H9 (cell line): ENCODE data around the gene CYP39A1. TPM values are rescaled to one million over a fixed set of nuclear protein-coding genes. Genes with fewer than 3 reads are reported as not detected.

Experiments
- DNase-seq: peaks from one replicate; pipeline ENCODE4 v3.0.0-alpha.2; 2017
- H2AFZ ChIP-seq: one replicate; pipeline ENCODE4 v1.6.1; 2013; ENCODE audit warnings: mild to moderate bottlenecking, low read length, control low read depth, moderate library complexity
- H2AK5ac ChIP-seq: 2 replicates; pipeline ENCODE4 v1.6.1; 2013; ENCODE audit warnings: low read length, control low read depth, mixed read lengths; ENCODE audit not compliant: insufficient read length
- H2BK120ac ChIP-seq: one replicate; pipeline ENCODE4 v1.6.1; 2013; ENCODE audit warnings: low read depth, mild to moderate bottlenecking, low read length, control low read depth, inconsistent platforms; ENCODE audit not compliant: poor library complexity, severe bottlenecking
- H2BK12ac ChIP-seq: 2 replicates; pipeline ENCODE4 v1.6.1; 2013; ENCODE audit warnings: low read length, control low read depth, mixed read lengths, low read depth; ENCODE audit not compliant: insufficient read length
- H2BK15ac ChIP-seq: 2 replicates; pipeline ENCODE4 v1.6.1; 2013; ENCODE audit warnings: low read depth, low read length, control low read depth
- H2BK20ac ChIP-seq: one replicate; pipeline ENCODE4 v1.6.1; 2013; ENCODE audit warnings: low read depth, mild to moderate bottlenecking, low read length, control low read depth, inconsistent platforms; ENCODE audit not compliant: poor library complexity, severe bottlenecking
- H2BK5ac ChIP-seq: 2 replicates; pipeline ENCODE4 v1.6.1; 2013; ENCODE audit warnings: low read length, control low read depth, mixed read lengths; ENCODE audit not compliant: insufficient read length
- H3K14ac ChIP-seq: 2 replicates; pipeline ENCODE4 v1.6.1; 2013; ENCODE audit warnings: low read length, control low read depth; ENCODE audit not compliant: insufficient read depth
- H3K18ac ChIP-seq: 2 replicates; pipeline ENCODE4 v1.6.1; 2013; ENCODE audit warnings: low read depth, mild to moderate bottlenecking, mixed read lengths, low read length, control low read depth; ENCODE audit not compliant: insufficient read length
- H3K23ac ChIP-seq: 2 replicates; pipeline ENCODE4 v1.6.1; 2013; ENCODE audit warnings: low read length, control low read depth, mixed read lengths, low read depth; ENCODE audit not compliant: insufficient read length
- H3K23me2 ChIP-seq: 2 replicates; pipeline ENCODE4 v1.6.1; 2013; ENCODE audit warnings: low read depth, mild to moderate bottlenecking, mixed read lengths, low read length, control low read depth; ENCODE audit not compliant: insufficient read length, poor library complexity, severe bottlenecking
- H3K27ac ChIP-seq: 2 replicates; pipeline ENCODE4 v1.5.1; 2013; ENCODE audit warnings: low read length, control low read depth, mixed read lengths, low read depth; ENCODE audit not compliant: insufficient read length
- H3K27me3 ChIP-seq: 2 replicates; pipeline ENCODE4 v1.6.1; 2013; ENCODE audit warnings: low read length, control low read depth, inconsistent platforms; ENCODE audit not compliant: insufficient read depth
- H3K4ac ChIP-seq: 2 replicates; pipeline ENCODE4 v1.6.1; 2013; ENCODE audit warnings: low read depth, mild to moderate bottlenecking, control low read depth, inconsistent platforms, low read length, moderate library complexity
- H3K4me1 ChIP-seq: 2 replicates; pipeline ENCODE4 v1.6.1; 2013; ENCODE audit warnings: low read length, control low read depth, inconsistent platforms; ENCODE audit not compliant: insufficient read depth
- H3K4me2 ChIP-seq: 2 replicates; pipeline ENCODE4 v1.6.1; 2013; ENCODE audit warnings: low read length, control low read depth, mixed read lengths; ENCODE audit not compliant: insufficient read length, insufficient read depth
- H3K56ac ChIP-seq: 2 replicates; pipeline ENCODE4 v1.6.1; 2013; ENCODE audit warnings: low read depth, mild to moderate bottlenecking, mixed read lengths, low read length, control low read depth; ENCODE audit not compliant: insufficient read length
- H3K79me1 ChIP-seq: 2 replicates; pipeline ENCODE4 v1.6.1; 2013; ENCODE audit warnings: low read depth, mild to moderate bottlenecking, moderate library complexity, low read length, control low read depth, inconsistent platforms; ENCODE audit not compliant: insufficient read depth, poor library complexity, severe bottlenecking
- H3K79me2 ChIP-seq: 2 replicates; pipeline ENCODE4 v1.6.1; 2013; ENCODE audit warnings: low read length, control low read depth, inconsistent platforms; ENCODE audit not compliant: insufficient read depth
- H3K9ac ChIP-seq: 2 replicates; pipeline ENCODE4 v1.6.1; 2013; ENCODE audit warnings: low read length, control low read depth, mixed read lengths; ENCODE audit not compliant: insufficient read length; ENCODE audit errors: extremely low read depth
- H3K9me3 ChIP-seq: one replicate; pipeline ENCODE4 v1.6.1; 2013; ENCODE audit warnings: low read depth, low read length, inconsistent platforms; ENCODE audit not compliant: control insufficient read depth
- H3T11ph ChIP-seq: one replicate; pipeline ENCODE4 v1.6.1; 2013; ENCODE audit warnings: mild to moderate bottlenecking, low read length, control low read depth, inconsistent platforms
- H4K20me1 ChIP-seq: one replicate; pipeline ENCODE4 v1.6.1; 2013; ENCODE audit not compliant: control insufficient read depth, insufficient read length, insufficient read depth
- H4K5ac ChIP-seq: 2 replicates; pipeline ENCODE4 v1.6.1; 2013; ENCODE audit warnings: low read depth, mild to moderate bottlenecking, mixed read lengths, low read length, control low read depth; ENCODE audit not compliant: insufficient read length
- H4K8ac ChIP-seq: replicated peaks from 2 replicates; pipeline ENCODE4 v1.6.1; 2013; ENCODE audit warnings: low read length, control low read depth, mixed read lengths, low read depth; ENCODE audit not compliant: insufficient read length
- H4K91ac ChIP-seq: 2 replicates; pipeline ENCODE4 v1.6.1; 2013; ENCODE audit warnings: low read depth, mild to moderate bottlenecking, moderate library complexity, mixed read lengths, low read length, control low read depth; ENCODE audit not compliant: insufficient read length
- H3K27ac Mint-ChIP-seq, 3 experiments: 2 replicates in 2 of 3; 3 replicates in 1 of 3; pipeline ENCODE4 v1.8.0; 2020 to 2021; ENCODE audit warnings: mixed read lengths in 3 of 3, mild to moderate bottlenecking in 1 of 3, moderate library complexity in 1 of 3
- H3K27me3 Mint-ChIP-seq: 2 replicates; pipeline ENCODE4 v1.8.0; 2021; ENCODE audit warnings: low read depth, mild to moderate bottlenecking, moderate library complexity, mixed read lengths
- H3K36me3 Mint-ChIP-seq, 3 experiments: 2 replicates in 2 of 3; 3 replicates in 1 of 3; pipeline ENCODE4 v1.8.0; 2020 to 2021; ENCODE audit warnings: low read depth in 3 of 3, mixed read lengths in 3 of 3; ENCODE audit not compliant: insufficient read depth in 1 of 3
- H3K4me1 Mint-ChIP-seq, 2 experiments: 2 replicates each; pipeline ENCODE4 v1.8.0; 2020; ENCODE audit warnings: mixed read lengths in 2 of 2
- H3K4me3 Mint-ChIP-seq, 2 experiments: 2 replicates in 1 of 2; 3 replicates in 1 of 2; pipeline ENCODE4 v1.8.0; 2020 to 2021; ENCODE audit warnings: mild to moderate bottlenecking in 2 of 2, mixed read lengths in 2 of 2, moderate library complexity in 1 of 2
- H3K9me3 Mint-ChIP-seq, 2 experiments: 2 replicates in 1 of 2; 3 replicates in 1 of 2; pipeline ENCODE4 v1.8.0; 2020; ENCODE audit warnings: mild to moderate bottlenecking in 2 of 2, mixed read lengths in 2 of 2, moderate library complexity in 1 of 2
- CTCF ChIP-seq: fragments of 200-600 bp; sonication (generic); conservative IDR thresholded peaks from 3 replicates; pipeline ENCODE4 v1.8.0; 2021; ENCODE audit warnings: antibody characterized with exemption, mild to moderate bottlenecking
- WGBS: extraction: QIAGEN DNeasy Blood & Tissue Kit; methylation state at CpG from one replicate; pipeline ENCODE4 v1.1.7; 2013; ENCODE audit warnings: missing lambda C conversion rate, low lambda C conversion rate, mixed read lengths; ENCODE audit not compliant: insufficient read length; ENCODE audit errors: extremely low coverage; 5-methylcytosine and 5-hydroxymethylcytosine counted together
- total RNA-seq: library from RNA; stranded (reverse); gene quantifications from 2 replicates; pipeline ENCODE4 v1.2.1, GENCODE V29; 2021

Gene CYP39A1
- total RNA-seq, 1 experiment from 2014 or later, result 0.50 TPM

GRCh38 chr6:46610862-46611553 lies 41.6 kb downstream of the CYP39A1 start:
- no peak overlapping the region for H3K4me3 Mint-ChIP-seq
- H3K9me3 ChIP-seq, result no peaks in the 10 kb centered on the region
- no peak overlapping the region for H2BK15ac ChIP-seq
- H2BK12ac ChIP-seq, result no peak overlapping the region
- no peaks in the 10 kb centered on the region for H4K20me1 ChIP-seq
- H3K9me3 Mint-ChIP-seq, result no peaks in the 10 kb centered on the region
- no peak overlapping the region for H3K56ac ChIP-seq
- no peaks in the 10 kb centered on the region for H3K36me3 Mint-ChIP-seq
- H3K27ac Mint-ChIP-seq, result no peak overlapping the region
- H3K27me3 ChIP-seq, result no peaks in the 10 kb centered on the region
- no peaks in the 10 kb centered on the region for H3K4me1 ChIP-seq
- no peaks in the 10 kb centered on the region for H3K23me2 ChIP-seq
- no peak overlapping the region for H4K91ac ChIP-seq
- H3K79me2 ChIP-seq, result no peaks in the 10 kb centered on the region
- TF ChIP-seq CTCF, result no peak
- no peaks in the 10 kb centered on the region for H3K79me1 ChIP-seq
- H3K4ac ChIP-seq, result no peak overlapping the region
- no peak overlapping the region for H4K5ac ChIP-seq
- no peak overlapping the region for H2AK5ac ChIP-seq
- DNase-seq, result no peak
- no peak overlapping the region for H3K18ac ChIP-seq
- no peak overlapping the region for H3K23ac ChIP-seq
- no peak overlapping the region for H3K9ac ChIP-seq
- no peak overlapping the region for H3K27ac ChIP-seq
- no peak overlapping the region for H2BK20ac ChIP-seq
- H3K14ac ChIP-seq, result no peak overlapping the region
- WGBS, result no CpG with 5 or more reads among the region's 3 CpGs
- H2BK120ac ChIP-seq, result no peak overlapping the region
- H3K4me2 ChIP-seq, result no peak overlapping the region
- H4K8ac ChIP-seq, result no peak overlapping the region
- H2AFZ ChIP-seq, result no peak overlapping the region
- no peak overlapping the region for H2BK5ac ChIP-seq
- no peaks in the 10 kb centered on the region for H3K27me3 Mint-ChIP-seq
- no peak overlapping the region for H3T11ph ChIP-seq
- no peaks in the 10 kb centered on the region for H3K4me1 Mint-ChIP-seq
